Measurements from ENCODE around the gene LTBP4. TPM values are rescaled to one million over a fixed set of nuclear protein-coding genes. Genes with fewer than 3 reads are reported as not detected.
"Not testable (repeated sequence)": the region's sequence is repeated elsewhere in the genome, so short reads cannot be mapped to it uniquely, and the experiment has no call there.

LTBP4 gene
- total RNA-seq, 1 experiment from 2014 or later: 26.5 TPM

GRCh38 chr19:40613690-40614621, 12.8 kb downstream of the LTBP4 start:
- no peaks in the 10 kb centered on the region for H3K27me3 ChIP-seq
- H3K36me3 ChIP-seq: peaks cover 56% of the 10 kb centered on the region
- H3K4me3 ChIP-seq: peak overlapping the region; percentile 54
- peak; percentile 85 for DNase-seq
- no peaks in the 10 kb centered on the region for H3K9me3 ChIP-seq

- DNase-seq: peak; percentile 98
- peak overlapping the region; percentile 54 for H3K4me3 ChIP-seq
- peaks cover 64% of the 10 kb centered on the region for H3K36me3 ChIP-seq
- no peaks in the 10 kb centered on the region for H3K27me3 ChIP-seq
- no peaks in the 10 kb centered on the region for H3K9me3 ChIP-seq
Measured at GRCh38 chr19:40614622-40615411, 13.6 kb downstream of the LTBP4 start.

GRCh38 chr19:40616178-40616577, 15.0 kb downstream of the LTBP4 start:
- no peak for DNase-seq
- H3K9me3 ChIP-seq: no peaks in the 10 kb centered on the region

GRCh38 chr19:40616941-40617340, 15.8 kb downstream of the LTBP4 start:
- DNase-seq: no peak
- no peaks in the 10 kb centered on the region for H3K27me3 ChIP-seq
- peaks cover 81% of the 10 kb centered on the region for H3K36me3 ChIP-seq
- H3K4me3 ChIP-seq: no peak overlapping the region
- no peaks in the 10 kb centered on the region for H3K9me3 ChIP-seq

More at GRCh38 chr19:40616178-40616577, 15.0 kb downstream of the LTBP4 start:
- peaks cover 75% of the 10 kb centered on the region for H3K36me3 ChIP-seq
- no peak overlapping the region for H3K4me3 ChIP-seq
- no peaks in the 10 kb centered on the region for H3K27me3 ChIP-seq

- H3K4me3 ChIP-seq: no peak overlapping the region
- H3K36me3 ChIP-seq: peaks cover 81% of the 10 kb centered on the region
- H3K27me3 ChIP-seq: no peaks in the 10 kb centered on the region
- DNase-seq: no peak
- no peaks in the 10 kb centered on the region for H3K9me3 ChIP-seq
Measured at GRCh38 chr19:40617961-40618360, 16.8 kb downstream of the LTBP4 start.

- H3K36me3 ChIP-seq: peaks cover 82% of the 10 kb centered on the region
- H3K9me3 ChIP-seq: no peaks in the 10 kb centered on the region
- no peak for DNase-seq
- no peak overlapping the region for H3K4me3 ChIP-seq
- H3K27me3 ChIP-seq: no peaks in the 10 kb centered on the region
Measured at GRCh38 chr19:40619333-40620160, 18.4 kb downstream of the LTBP4 start.

GRCh38 chr19:40620161-40620485, 19.0 kb downstream of the LTBP4 start:
- no peaks in the 10 kb centered on the region for H3K27me3 ChIP-seq
- H3K36me3 ChIP-seq: peaks cover 86% of the 10 kb centered on the region
- no peak overlapping the region for H3K4me3 ChIP-seq
- no peaks in the 10 kb centered on the region for H3K9me3 ChIP-seq
- DNase-seq: no peak

- H3K9me3 ChIP-seq: no peaks in the 10 kb centered on the region
- no peaks in the 10 kb centered on the region for H3K27me3 ChIP-seq
- DNase-seq: no peak
- no peak overlapping the region for H3K4me3 ChIP-seq
- H3K36me3 ChIP-seq: peaks cover 88% of the 10 kb centered on the region
Measured at GRCh38 chr19:40621283-40621682, 20.1 kb downstream of the LTBP4 start.

- Histone ChIP-seq H3K9me3 (no peaks in the 10 kb centered on the region), H3K27me3 (no peaks in the 10 kb centered on the region), H3K4me3 (no peak overlapping the region), H3K36me3 (peaks cover 87% of the 10 kb centered on the region)
- DNase-seq: no peak
Measured at GRCh38 chr19:40621966-40622772, 21.0 kb downstream of the LTBP4 start.

- DNase-seq: no peak
- H3K36me3 ChIP-seq: peaks cover 90% of the 10 kb centered on the region
- H3K9me3 ChIP-seq: no peaks in the 10 kb centered on the region
- no peak overlapping the region for H3K4me3 ChIP-seq
- no peaks in the 10 kb centered on the region for H3K27me3 ChIP-seq
Measured at GRCh38 chr19:40622773-40623075, 21.6 kb downstream of the LTBP4 start.

GRCh38 chr19:40623403-40624251, 22.5 kb downstream of the LTBP4 start:
- H3K4me3 ChIP-seq: no peak overlapping the region
- H3K27me3 ChIP-seq: no peaks in the 10 kb centered on the region
- H3K36me3 ChIP-seq: peaks cover 91% of the 10 kb centered on the region
- no peak for DNase-seq
- H3K9me3 ChIP-seq: no peaks in the 10 kb centered on the region

GRCh38 chr19:40624369-40625153, 23.4 kb downstream of the LTBP4 start:
- peaks cover 88% of the 10 kb centered on the region for H3K36me3 ChIP-seq
- not testable (repeated sequence) for H3K27me3 ChIP-seq, DNase-seq, H3K9me3 ChIP-seq, H3K4me3 ChIP-seq

- H3K27me3 ChIP-seq: no peaks in the 10 kb centered on the region
- H3K4me3 ChIP-seq: no peak overlapping the region
- DNase-seq: no peak
- H3K9me3 ChIP-seq: no peaks in the 10 kb centered on the region
- peaks cover 88% of the 10 kb centered on the region for H3K36me3 ChIP-seq
Measured at GRCh38 chr19:40625406-40626120, 24.4 kb downstream of the LTBP4 start.

GRCh38 chr19:40626918-40627317, 25.7 kb downstream of the LTBP4 start:
- Histone ChIP-seq H3K27me3 (no peaks in the 10 kb centered on the region), H3K9me3 (no peaks in the 10 kb centered on the region), H3K4me3 (no peak overlapping the region), H3K36me3 (peaks cover 82% of the 10 kb centered on the region)
- DNase-seq: no peak

Data from MG63 (cell line).